Effector memory CD8-positive, alpha-beta T cell (primary cell): Measurements from ENCODE around the gene IRS1.

ENCODE experiments used
- ATAC-seq: fragments of 150-1000 bp; cut with Tn5 transposase; replicated peaks from 2 replicates; pipeline ENCODE4 v1.10.0; 2021; ENCODE audit warnings: mild to moderate bottlenecking, moderate library complexity
- DNase-seq, 3 experiments: peaks; one replicate each; pipeline ENCODE4 v3.0.0; 2021
- H3K27ac Mint-ChIP-seq, 2 donors: one replicate each; pipeline ENCODE4 v1.8.0; 2022; ENCODE audit warnings: mild to moderate bottlenecking in 2 of 2, mixed read lengths in 2 of 2, moderate library complexity in 2 of 2
- H3K27me3 Mint-ChIP-seq, 2 donors: one replicate each; pipeline ENCODE4 v1.8.0; 2022; ENCODE audit warnings: mixed read lengths in 2 of 2
- H3K36me3 Mint-ChIP-seq: one replicate; pipeline ENCODE4 v1.8.0; 2022; ENCODE audit warnings: mild to moderate bottlenecking, moderate library complexity, mixed read lengths; ENCODE audit not compliant: insufficient read depth
- H3K4me1 Mint-ChIP-seq, 2 donors: one replicate each; pipeline ENCODE4 v1.8.0; 2022; ENCODE audit warnings: low read depth in 2 of 2, mixed read lengths in 2 of 2
- H3K4me3 Mint-ChIP-seq, 2 donors: one replicate each; pipeline ENCODE4 v1.8.0; 2022; ENCODE audit warnings: mild to moderate bottlenecking in 2 of 2, mixed read lengths in 2 of 2, moderate library complexity in 2 of 2
- H3K9me3 Mint-ChIP-seq, 2 donors: one replicate each; pipeline ENCODE4 v1.8.0; 2022; ENCODE audit warnings: mixed read lengths in 2 of 2

Gene IRS1

DNA sequence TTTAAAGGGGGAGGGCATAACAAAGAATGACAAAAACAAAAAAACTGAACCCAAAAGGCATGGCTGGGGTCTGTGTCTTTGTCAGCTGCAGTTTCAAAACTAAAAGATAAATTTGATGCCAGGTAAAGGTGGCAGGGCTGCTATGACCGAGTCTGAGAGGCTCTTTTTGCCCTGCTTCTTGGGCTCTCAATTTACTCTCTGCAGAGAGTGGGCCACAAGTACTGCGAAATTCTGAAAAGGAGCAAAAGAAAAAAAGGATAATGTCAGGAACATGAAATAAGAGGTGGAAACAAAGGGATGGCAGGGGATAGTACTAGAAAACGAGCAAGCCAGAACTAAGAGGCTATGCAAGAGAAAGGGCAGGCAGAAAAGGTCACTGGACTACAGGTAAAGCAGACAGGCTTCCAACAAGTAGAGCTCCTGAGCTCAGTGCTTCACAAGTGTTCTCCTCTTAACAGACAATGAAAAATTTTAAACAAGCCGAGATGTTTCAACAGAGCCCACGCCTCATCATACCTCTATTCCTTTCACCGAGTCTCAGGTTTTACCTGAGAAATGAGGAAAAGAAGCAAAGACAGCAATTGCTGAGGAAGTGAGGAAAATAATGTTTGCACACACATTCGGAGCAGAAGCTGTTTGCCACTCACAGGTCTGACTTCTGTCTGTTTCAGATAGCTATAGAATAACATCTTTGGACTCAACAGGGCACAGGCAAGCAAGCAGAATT, 7.3 kb downstream of the IRS1 start:
- no peak for ATAC-seq
- Mint-ChIP-seq H3K4me3 (peak overlapping the region; percentile 85 to 87), H3K4me1 (peaks cover 10 to 11% of the 10 kb centered on the region in 2 donors)

DNA sequence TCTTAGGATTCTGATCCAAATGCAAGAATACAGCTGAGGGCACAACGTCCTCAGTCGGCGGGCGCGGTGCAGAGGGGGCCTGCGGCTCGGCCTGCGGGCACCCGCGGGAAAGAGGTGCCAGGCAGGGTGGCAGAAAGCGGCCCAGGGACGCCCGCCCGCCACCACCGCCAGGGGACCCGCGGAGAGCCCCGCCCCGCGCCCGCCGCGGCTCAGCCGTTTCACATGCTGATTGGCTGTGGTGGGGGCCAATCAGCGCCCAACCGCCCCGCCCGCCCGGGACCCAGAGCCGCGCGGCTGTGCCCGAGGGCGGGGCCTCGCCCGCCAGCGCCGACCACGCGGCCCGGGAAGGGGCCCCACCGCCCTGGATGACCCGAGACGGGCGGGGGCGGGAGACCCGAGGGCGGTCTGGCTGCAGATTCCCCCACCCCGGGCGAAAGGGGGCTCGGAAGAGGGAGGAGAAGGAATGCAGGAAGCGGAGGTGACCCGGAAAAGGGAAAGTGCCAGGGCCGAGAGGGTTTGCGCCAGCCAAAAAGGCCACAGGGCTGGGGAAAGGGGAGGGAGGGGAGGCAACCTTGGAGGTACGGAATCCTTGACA, 8.0 kb downstream of the IRS1 start:
- DNase-seq = peak; percentile 89 to 92 (median 89)
- Mint-ChIP-seq H3K27me3 (no peaks in the 10 kb centered on the region), H3K4me1 (peaks cover 8 to 11% of the 10 kb centered on the region in 2 donors), H3K27ac (peak overlapping the region; percentile 92 to 93), H3K36me3 (peaks cover 11% of the 10 kb centered on the region), H3K9me3 (no peaks in the 10 kb centered on the region), H3K4me3 (peak overlapping the region; percentile 85 to 87)
- ATAC-seq = peak; percentile 92

More for the DNA sequence above, 7.3 kb downstream of the IRS1 start:
- Mint-ChIP-seq H3K9me3 (no peaks in the 10 kb centered on the region), H3K27me3 (no peaks in the 10 kb centered on the region), H3K27ac (peak overlapping the region; percentile 92 to 93), H3K36me3 (peaks cover 11% of the 10 kb centered on the region)
- DNase-seq = no peak

DNA sequence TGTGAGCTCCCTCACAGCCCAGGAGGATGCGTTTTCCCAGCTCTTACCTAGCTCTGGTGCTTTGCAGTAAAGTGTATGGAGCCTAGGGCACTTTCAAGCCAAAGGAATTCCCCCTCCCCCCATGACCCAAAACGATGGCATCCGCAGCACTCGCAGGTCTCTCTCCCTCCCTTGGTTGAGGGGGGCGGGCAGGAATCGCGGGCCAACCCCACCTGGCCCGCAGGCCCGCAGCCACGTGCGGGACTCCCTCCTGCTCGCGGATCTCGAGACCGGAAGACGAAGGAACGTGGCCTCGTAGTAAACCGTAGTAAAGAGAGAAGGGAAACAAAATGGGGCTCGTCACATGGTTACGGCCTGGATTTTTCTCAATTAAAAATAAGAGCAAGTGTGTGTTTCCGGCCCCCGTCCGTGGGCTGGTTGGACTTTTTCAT, 8.5 kb downstream of the IRS1 start:
- Mint-ChIP-seq H3K4me1 (peaks cover 8 to 11% of the 10 kb centered on the region in 2 donors), H3K27ac (peak overlapping the region; percentile 92 to 93), H3K4me3 (peak overlapping the region; percentile 85 to 87), H3K36me3 (peaks cover 11% of the 10 kb centered on the region), H3K9me3 (no peaks in the 10 kb centered on the region), H3K27me3 (no peaks in the 10 kb centered on the region)
- ATAC-seq = peak; percentile 67
- no peak for DNase-seq

DNA sequence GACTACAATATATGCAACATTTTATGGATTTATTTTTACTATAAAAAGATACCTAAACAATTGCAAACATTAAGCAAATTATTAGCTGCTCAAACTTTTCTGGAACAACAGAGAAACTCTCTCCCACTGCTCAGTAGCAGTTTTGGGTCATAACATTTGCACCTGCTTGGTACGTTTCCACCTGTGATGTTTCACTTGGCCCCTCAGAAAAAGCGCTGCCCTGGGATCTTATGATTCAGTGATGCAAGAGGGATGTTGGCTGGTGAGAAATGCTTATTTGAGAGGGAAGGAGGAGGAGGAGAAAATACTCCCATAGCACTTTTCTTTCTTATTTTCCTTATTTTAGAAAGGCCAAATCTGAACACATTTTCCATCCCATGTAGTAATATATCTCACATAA, 9.2 kb downstream of the IRS1 start:
- peaks cover 11% of the 10 kb centered on the region for H3K36me3 Mint-ChIP-seq
- peak overlapping the region in 1 of 2 donors; percentile 92 for H3K27ac Mint-ChIP-seq
- no peaks in the 10 kb centered on the region for H3K9me3 Mint-ChIP-seq
- peaks cover 8 to 11% of the 10 kb centered on the region in 2 donors for H3K4me1 Mint-ChIP-seq
- no peaks in the 10 kb centered on the region for H3K27me3 Mint-ChIP-seq
- H3K4me3 Mint-ChIP-seq = peak overlapping the region in 1 of 2 donors; percentile 87
- DNase-seq = no peak
- no peak for ATAC-seq

DNA sequence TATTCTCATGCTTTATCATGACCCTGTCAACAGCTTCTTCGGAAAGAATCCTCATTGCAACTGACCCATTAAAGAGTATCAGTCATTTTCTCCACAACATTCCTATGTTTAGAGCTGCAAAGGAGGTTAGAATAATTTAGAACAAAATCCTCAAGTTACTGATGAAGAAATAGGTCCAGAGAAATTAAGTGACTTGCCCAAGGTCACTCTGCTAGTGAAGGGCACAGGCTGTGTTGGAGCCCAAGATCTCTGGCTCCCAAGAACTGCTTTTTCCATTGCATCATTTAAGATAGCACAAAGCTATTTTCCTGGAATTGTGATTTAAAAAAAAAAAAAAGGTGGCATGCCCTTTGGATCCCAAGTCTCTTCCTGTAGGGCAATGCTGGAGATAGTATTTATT, 9.6 kb downstream of the IRS1 start:
- peak overlapping the region in 1 of 2 donors; percentile 87 for H3K4me3 Mint-ChIP-seq

DNA sequence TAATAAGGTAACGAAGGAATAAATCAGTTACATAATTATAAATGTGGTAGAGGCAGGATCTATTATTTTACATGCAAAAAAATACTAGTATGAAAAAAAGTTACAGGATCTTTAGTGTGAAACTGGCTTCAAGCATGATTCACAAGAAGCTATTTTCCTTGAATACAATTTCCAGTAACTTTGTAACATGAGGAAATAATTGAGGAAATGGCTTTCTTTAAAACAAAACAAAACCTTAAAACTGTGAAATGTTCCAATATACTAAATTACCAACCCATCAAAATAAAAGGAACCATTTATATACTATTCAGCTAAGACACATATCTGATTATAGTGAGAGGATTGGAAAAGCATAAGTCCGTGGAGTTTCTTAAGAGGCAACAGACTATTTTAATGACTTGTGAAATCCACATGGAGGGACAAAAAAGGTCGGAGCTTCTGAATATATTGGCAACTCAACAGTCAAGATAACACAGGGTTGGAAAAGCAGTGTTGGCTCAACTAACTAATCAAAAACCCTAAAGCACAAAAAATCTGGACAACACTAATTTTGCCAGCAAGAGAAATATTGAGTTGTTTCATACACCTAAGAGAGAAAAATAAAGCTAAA, 10.6 kb downstream of the IRS1 start:
- Mint-ChIP-seq H3K4me1 (peaks cover 8 to 11% of the 10 kb centered on the region in 2 donors), H3K27ac (peak overlapping the region in 1 of 2 donors; percentile 92), H3K36me3 (peaks cover 11% of the 10 kb centered on the region), H3K4me3 (no peak overlapping the region), H3K9me3 (no peaks in the 10 kb centered on the region), H3K27me3 (no peaks in the 10 kb centered on the region)
- ATAC-seq (no peak), DNase-seq (no peak)

More for the DNA sequence above, 9.6 kb downstream of the IRS1 start:
- ATAC-seq (no peak), DNase-seq (no peak)
- H3K27ac Mint-ChIP-seq = peak overlapping the region in 1 of 2 donors; percentile 92
- H3K36me3 Mint-ChIP-seq = peaks cover 11% of the 10 kb centered on the region
- no peaks in the 10 kb centered on the region for H3K27me3 Mint-ChIP-seq
- peaks cover 8 to 11% of the 10 kb centered on the region in 2 donors for H3K4me1 Mint-ChIP-seq
- H3K9me3 Mint-ChIP-seq = no peaks in the 10 kb centered on the region

DNA sequence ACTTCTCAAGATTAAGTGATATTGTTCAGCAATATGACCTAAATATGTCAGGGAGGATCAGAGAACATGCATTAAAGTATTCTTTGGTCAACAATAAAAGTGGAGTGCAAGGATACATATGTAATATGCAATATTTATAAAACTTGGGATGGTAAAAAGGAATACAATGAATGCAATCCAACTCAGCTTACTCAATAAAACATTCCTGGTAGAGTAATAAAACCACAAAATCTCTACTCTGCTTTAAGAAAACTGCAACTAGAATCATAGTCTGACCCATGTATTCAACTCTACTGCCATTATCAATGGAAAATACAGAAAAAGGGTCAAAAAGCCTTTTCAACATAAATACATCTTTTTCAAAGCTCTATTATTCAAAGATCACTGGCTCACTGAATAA, 11.6 kb downstream of the IRS1 start:
- no peak overlapping the region for H3K4me3 Mint-ChIP-seq
- H3K36me3 Mint-ChIP-seq = peaks cover 11% of the 10 kb centered on the region
- H3K9me3 Mint-ChIP-seq = no peaks in the 10 kb centered on the region
- no peak overlapping the region for H3K27ac Mint-ChIP-seq
- peaks cover 0 to 8% of the 10 kb centered on the region in 2 donors for H3K27me3 Mint-ChIP-seq
- DNase-seq (no peak), ATAC-seq (no peak)
- H3K4me1 Mint-ChIP-seq = peaks cover 8 to 11% of the 10 kb centered on the region in 2 donors

DNA sequence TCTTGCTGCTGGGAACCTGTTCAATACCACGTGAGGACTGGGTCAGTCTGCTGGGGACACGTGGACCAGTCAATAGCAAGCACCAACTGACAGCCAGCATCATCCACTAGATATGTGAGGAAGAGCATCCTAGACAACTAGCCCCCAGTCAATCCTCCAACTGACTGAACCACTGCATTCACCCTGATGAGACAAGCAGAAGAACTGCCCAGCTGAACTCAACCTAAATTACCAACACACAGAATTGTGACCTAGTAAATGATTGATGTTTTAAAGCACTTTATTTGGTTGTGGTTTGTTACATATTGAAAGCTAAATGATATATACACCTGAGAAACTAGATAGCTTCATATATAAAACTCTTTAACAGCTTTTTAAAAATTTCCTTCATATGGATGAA, 15.7 kb downstream of the IRS1 start:
- H3K27me3 Mint-ChIP-seq = peaks cover 10 to 14% of the 10 kb centered on the region in 2 donors
- ATAC-seq (no peak), DNase-seq (no peak)
- H3K4me3 Mint-ChIP-seq = no peak overlapping the region
- H3K27ac Mint-ChIP-seq = no peak overlapping the region
- H3K9me3 Mint-ChIP-seq = no peaks in the 10 kb centered on the region
- H3K36me3 Mint-ChIP-seq = no peaks in the 10 kb centered on the region
- H3K4me1 Mint-ChIP-seq = no peaks in the 10 kb centered on the region

DNA sequence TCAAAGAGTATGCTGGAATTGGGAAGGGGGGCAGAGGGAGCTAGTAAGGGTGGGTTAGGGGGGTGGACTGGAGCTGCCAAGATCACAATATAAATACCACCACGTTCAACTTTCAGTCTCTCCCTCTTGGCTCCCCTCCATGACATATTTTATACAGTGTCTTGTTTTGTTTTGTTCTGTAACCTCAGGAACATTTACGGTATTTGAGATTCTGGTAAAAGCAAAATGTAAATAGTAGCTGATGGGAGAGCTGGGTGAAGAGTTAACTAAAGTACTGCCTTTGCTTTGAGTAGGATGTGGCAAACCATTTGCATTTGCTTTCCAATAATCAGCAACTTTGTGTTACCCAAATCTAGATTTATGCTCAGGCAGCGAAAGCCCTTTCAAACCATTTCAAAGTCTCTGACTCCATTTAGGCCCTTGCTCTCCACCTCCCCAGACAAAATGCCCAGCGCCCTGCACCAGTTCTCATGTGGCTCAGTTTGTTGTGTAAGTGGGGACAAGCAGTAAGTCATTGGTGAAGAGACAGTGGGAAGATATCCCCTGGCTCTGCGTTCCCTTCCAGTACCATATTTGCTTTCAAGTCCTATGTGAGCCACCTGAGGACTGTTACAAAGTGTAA, 17.4 kb downstream of the IRS1 start:
- Mint-ChIP-seq H3K4me1 (no peaks in the 10 kb centered on the region), H3K36me3 (no peaks in the 10 kb centered on the region), H3K27ac (no peak overlapping the region), H3K9me3 (no peaks in the 10 kb centered on the region), H3K27me3 (peaks cover 10 to 25% of the 10 kb centered on the region in 2 donors), H3K4me3 (no peak overlapping the region)
- ATAC-seq = no peak
- no peak for DNase-seq

DNA sequence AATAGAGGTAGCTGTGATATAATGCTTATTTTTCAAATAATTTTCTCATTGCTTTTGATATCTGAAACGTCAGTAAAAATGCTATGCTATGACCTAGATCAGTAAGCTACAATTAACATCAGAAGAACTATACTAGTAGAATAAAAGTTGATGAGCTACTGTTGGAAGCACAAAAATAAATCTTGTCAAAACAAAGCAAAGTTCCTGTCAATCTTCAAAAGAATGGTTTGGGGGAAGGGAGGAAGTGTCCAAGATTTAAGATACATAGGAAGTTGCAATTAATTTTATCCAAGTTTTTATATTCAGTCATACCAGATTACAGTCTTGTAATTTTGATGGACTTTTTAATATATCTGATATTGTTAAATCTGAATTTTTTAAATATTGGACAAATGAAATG, 19.2 kb downstream of the IRS1 start:
- no peak overlapping the region for H3K27ac Mint-ChIP-seq
- peaks cover 10 to 38% of the 10 kb centered on the region in 2 donors for H3K27me3 Mint-ChIP-seq
- ATAC-seq (no peak), DNase-seq (no peak)
- H3K4me3 Mint-ChIP-seq = no peak overlapping the region
- H3K36me3 Mint-ChIP-seq = no peaks in the 10 kb centered on the region
- no peaks in the 10 kb centered on the region for H3K4me1 Mint-ChIP-seq
- no peaks in the 10 kb centered on the region for H3K9me3 Mint-ChIP-seq

DNA sequence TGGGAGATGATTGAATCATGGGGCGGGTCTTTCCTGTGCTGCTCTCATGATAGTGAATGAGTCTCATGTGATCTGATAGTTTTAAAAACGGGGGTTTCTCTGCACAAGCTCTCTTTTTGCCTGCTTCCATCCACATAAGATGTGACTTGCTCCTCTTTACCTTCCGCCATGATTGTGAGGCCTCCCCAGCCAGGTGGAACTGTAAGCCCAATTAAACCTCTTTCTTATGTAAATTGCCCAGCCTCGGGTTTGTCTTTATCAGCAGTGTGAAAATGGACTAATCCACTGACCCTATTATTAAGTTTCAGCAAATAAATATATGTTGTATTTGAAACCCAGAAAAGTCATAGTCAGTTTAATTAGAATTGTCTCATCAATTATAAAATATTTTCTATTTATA, 22.0 kb downstream of the IRS1 start:
- H3K4me3 Mint-ChIP-seq = no peak overlapping the region
- no peak for DNase-seq
- H3K27ac Mint-ChIP-seq = no peak overlapping the region
- H3K4me1 Mint-ChIP-seq = peaks cover 8 to 9% of the 10 kb centered on the region in 2 donors
- no peaks in the 10 kb centered on the region for H3K36me3 Mint-ChIP-seq
- peaks cover 10 to 44% of the 10 kb centered on the region in 2 donors for H3K27me3 Mint-ChIP-seq
- H3K9me3 Mint-ChIP-seq = peaks cover 0 to 3% of the 10 kb centered on the region in 2 donors
- ATAC-seq = no peak

DNA sequence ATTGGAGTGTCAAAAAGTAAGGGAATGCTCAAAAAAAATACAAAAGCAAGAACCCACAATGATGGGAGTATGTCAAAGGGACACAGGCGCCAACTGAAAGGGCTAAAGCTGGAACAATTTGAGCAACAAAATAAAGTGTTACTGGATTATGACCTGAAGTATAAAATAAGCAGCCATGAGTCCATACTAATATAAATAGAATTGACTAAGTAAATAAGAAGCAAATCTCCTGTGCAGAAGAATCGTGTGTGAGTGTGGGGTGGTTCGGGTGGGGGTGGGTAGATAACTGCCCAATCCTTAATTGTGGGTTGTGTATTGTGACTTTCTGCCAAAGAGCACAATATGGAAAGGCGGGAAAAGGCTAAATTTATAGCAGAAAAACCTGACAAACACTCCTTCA, 23.5 kb downstream of the IRS1 start:
- DNase-seq (no peak), ATAC-seq (no peak)
- Mint-ChIP-seq H3K27me3 (peaks cover 10 to 44% of the 10 kb centered on the region in 2 donors), H3K9me3 (peaks cover 0 to 3% of the 10 kb centered on the region in 2 donors), H3K4me3 (no peak overlapping the region), H3K36me3 (no peaks in the 10 kb centered on the region), H3K4me1 (peaks cover 12 to 18% of the 10 kb centered on the region in 2 donors), H3K27ac (no peak overlapping the region)

DNA sequence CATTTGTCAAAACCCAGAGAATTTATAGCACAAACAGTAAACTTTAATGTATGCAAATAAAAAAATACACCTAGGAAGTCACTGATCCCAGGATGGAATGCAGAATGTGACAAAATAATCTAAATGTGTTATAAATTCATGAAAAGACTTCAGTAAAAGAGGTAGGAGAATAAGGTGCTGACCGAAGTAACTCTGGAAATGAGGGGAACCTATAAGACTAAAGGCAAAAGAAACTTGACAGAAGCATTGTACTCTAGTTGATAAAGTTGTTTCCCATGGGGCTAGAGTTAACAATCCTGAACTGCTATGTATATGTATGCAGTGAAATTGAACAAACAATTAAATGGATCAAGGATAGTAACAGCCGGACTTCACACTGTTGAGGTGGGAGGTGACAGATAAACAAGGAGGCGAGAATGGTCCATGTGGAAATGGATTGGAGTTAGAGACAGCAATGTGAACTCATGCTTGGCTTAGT, 24.5 kb downstream of the IRS1 start:
- peaks cover 0 to 3% of the 10 kb centered on the region in 2 donors for H3K9me3 Mint-ChIP-seq
- ATAC-seq = no peak
- no peak for DNase-seq

More for the DNA sequence above, 24.5 kb downstream of the IRS1 start:
- Mint-ChIP-seq H3K4me3 (no peak overlapping the region), H3K27ac (no peak overlapping the region), H3K36me3 (no peaks in the 10 kb centered on the region), H3K4me1 (peaks cover 16 to 18% of the 10 kb centered on the region in 2 donors), H3K27me3 (peaks cover 9 to 44% of the 10 kb centered on the region in 2 donors)
